ENCODE measurements around the gene MAP7. TPM values are rescaled to one million over a fixed set of nuclear protein-coding genes. Genes with fewer than 3 reads are reported as not detected.

Gene MAP7
- polyA plus RNA-seq, 1 donor from 2014 or later = 5.1 TPM

- Histone ChIP-seq H3K27ac (ENCODE audit: low read length) (no peak overlapping the region), H3K9me3 (ENCODE audit: low read length) (no peaks in the 10 kb centered on the region), H3F3A (ENCODE audit: insufficient read depth, low read length, poor library complexity, severe bottlenecking) (no peaks in the 10 kb centered on the region), H3K4me2 (ENCODE audit: low read length) (no peak overlapping the region), H3K9ac (ENCODE audit: low read length) (no peak overlapping the region), H4K20me1 (ENCODE audit: insufficient read depth) (no peaks in the 10 kb centered on the region), H3K4me3 (ENCODE audit: low read length) (no peak overlapping the region), H3K36me3 (ENCODE audit: insufficient read depth, low read length) (no peaks in the 10 kb centered on the region), H3K9me2 (ENCODE audit: insufficient read depth, low read length) (no peaks in the 10 kb centered on the region), H3K79me2 (replicated peaks; ENCODE audit: insufficient read depth, low read length) (no peaks in the 10 kb centered on the region), H3K27me3 (ENCODE audit: insufficient read depth, low read depth, low read length) (no peaks in the 10 kb centered on the region), H2AFZ (ENCODE audit: low read depth, low read length) (no peak overlapping the region)
- TF ChIP-seq, protein P1, sequence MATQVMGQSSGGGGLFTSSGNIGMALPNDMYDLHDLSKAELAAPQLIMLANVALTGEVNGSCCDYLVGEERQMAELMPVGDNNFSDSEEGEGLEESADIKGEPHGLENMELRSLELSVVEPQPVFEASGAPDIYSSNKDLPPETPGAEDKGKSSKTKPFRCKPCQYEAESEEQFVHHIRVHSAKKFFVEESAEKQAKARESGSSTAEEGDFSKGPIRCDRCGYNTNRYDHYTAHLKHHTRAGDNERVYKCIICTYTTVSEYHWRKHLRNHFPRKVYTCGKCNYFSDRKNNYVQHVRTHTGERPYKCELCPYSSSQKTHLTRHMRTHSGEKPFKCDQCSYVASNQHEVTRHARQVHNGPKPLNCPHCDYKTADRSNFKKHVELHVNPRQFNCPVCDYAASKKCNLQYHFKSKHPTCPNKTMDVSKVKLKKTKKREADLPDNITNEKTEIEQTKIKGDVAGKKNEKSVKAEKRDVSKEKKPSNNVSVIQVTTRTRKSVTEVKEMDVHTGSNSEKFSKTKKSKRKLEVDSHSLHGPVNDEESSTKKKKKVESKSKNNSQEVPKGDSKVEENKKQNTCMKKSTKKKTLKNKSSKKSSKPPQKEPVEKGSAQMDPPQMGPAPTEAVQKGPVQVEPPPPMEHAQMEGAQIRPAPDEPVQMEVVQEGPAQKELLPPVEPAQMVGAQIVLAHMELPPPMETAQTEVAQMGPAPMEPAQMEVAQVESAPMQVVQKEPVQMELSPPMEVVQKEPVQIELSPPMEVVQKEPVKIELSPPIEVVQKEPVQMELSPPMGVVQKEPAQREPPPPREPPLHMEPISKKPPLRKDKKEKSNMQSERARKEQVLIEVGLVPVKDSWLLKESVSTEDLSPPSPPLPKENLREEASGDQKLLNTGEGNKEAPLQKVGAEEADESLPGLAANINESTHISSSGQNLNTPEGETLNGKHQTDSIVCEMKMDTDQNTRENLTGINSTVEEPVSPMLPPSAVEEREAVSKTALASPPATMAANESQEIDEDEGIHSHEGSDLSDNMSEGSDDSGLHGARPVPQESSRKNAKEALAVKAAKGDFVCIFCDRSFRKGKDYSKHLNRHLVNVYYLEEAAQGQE (IDR thresholded peaks at IDR 0.05; ENCODE audit: borderline replicate concordance) = no peak
- TF ChIP-seq, protein P2, sequence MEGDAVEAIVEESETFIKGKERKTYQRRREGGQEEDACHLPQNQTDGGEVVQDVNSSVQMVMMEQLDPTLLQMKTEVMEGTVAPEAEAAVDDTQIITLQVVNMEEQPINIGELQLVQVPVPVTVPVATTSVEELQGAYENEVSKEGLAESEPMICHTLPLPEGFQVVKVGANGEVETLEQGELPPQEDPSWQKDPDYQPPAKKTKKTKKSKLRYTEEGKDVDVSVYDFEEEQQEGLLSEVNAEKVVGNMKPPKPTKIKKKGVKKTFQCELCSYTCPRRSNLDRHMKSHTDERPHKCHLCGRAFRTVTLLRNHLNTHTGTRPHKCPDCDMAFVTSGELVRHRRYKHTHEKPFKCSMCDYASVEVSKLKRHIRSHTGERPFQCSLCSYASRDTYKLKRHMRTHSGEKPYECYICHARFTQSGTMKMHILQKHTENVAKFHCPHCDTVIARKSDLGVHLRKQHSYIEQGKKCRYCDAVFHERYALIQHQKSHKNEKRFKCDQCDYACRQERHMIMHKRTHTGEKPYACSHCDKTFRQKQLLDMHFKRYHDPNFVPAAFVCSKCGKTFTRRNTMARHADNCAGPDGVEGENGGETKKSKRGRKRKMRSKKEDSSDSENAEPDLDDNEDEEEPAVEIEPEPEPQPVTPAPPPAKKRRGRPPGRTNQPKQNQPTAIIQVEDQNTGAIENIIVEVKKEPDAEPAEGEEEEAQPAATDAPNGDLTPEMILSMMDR (IDR thresholded peaks at IDR 0.05; ENCODE audit: poor library complexity, severe bottlenecking) = no peak
- TF ChIP-seq SMC3 (conservative IDR thresholded peaks at IDR 0.05; ENCODE audit: poor library complexity) = no peak
- TF ChIP-seq EZH2 (IDR thresholded peaks at IDR 0.05; ENCODE audit: borderline replicate concordance, insufficient read depth, low read length, poor library complexity, severe bottlenecking) = no peak
- no peak for TF ChIP-seq MXI1 (conservative IDR thresholded peaks at IDR 0.05; ENCODE audit: poor library complexity, severe bottlenecking)
- no peak for TF ChIP-seq TAF1 (IDR thresholded peaks at IDR 0.05; ENCODE audit: low read depth)
These were observed 242.9 kb downstream of the MAP7 start for GRCh38 chr6:136307351-136307750.

- Histone ChIP-seq H3K4me2 (ENCODE audit: low read length) (no peak overlapping the region), H3K79me2 (replicated peaks; ENCODE audit: insufficient read depth, low read length) (no peaks in the 10 kb centered on the region), H3K27ac (ENCODE audit: low read length) (no peak overlapping the region), H3K9me3 (ENCODE audit: low read length) (no peaks in the 10 kb centered on the region), H3K36me3 (ENCODE audit: insufficient read depth, low read length) (no peaks in the 10 kb centered on the region), H3K4me3 (ENCODE audit: low read length) (no peak overlapping the region), H3K9me2 (ENCODE audit: insufficient read depth, low read length) (no peaks in the 10 kb centered on the region), H2AFZ (ENCODE audit: low read depth, low read length) (no peak overlapping the region), H3K9ac (ENCODE audit: low read length) (no peak overlapping the region), H3F3A (ENCODE audit: insufficient read depth, low read length, poor library complexity, severe bottlenecking) (no peaks in the 10 kb centered on the region), H4K20me1 (ENCODE audit: insufficient read depth) (no peaks in the 10 kb centered on the region), H3K27me3 (ENCODE audit: insufficient read depth, low read depth, low read length) (no peaks in the 10 kb centered on the region)
- TF ChIP-seq TAF1 (IDR thresholded peaks at IDR 0.05; ENCODE audit: low read depth) = no peak
- no peak for TF ChIP-seq EZH2 (IDR thresholded peaks at IDR 0.05; ENCODE audit: borderline replicate concordance, insufficient read depth, low read length, poor library complexity, severe bottlenecking)
- TF ChIP-seq MXI1 (conservative IDR thresholded peaks at IDR 0.05; ENCODE audit: poor library complexity, severe bottlenecking) = no peak
- TF ChIP-seq EP300 (conservative IDR thresholded peaks at IDR 0.05; ENCODE audit: poor library complexity, severe bottlenecking) = no peak
- no peak for TF ChIP-seq POLR2AphosphoS5 (IDR thresholded peaks at IDR 0.05)
- TF ChIP-seq, protein P2 (IDR thresholded peaks at IDR 0.05; ENCODE audit: poor library complexity, severe bottlenecking) = no peak
- no peak for TF ChIP-seq SMC3 (conservative IDR thresholded peaks at IDR 0.05; ENCODE audit: poor library complexity)
- TF ChIP-seq, protein P1 (IDR thresholded peaks at IDR 0.05; ENCODE audit: borderline replicate concordance) = no peak
- TF ChIP-seq RAD21 (conservative IDR thresholded peaks at IDR 0.05) = no peak
These were observed 243.8 kb downstream of the MAP7 start for GRCh38 chr6:136306466-136306865.

All from neural cell (in vitro differentiated cells).